GM12878 (cell line): Measurements from ENCODE around the gene SOD2. TPM values are rescaled to one million over a fixed set of nuclear protein-coding genes. Genes with fewer than 3 reads are reported as not detected.

Experiments used
- ATF2 ChIP-seq: IDR thresholded peaks from 2 replicates; pipeline ENCODE4 v1.6.1; 2012; ENCODE audit warnings: low read length, inconsistent platforms
- CUX1 ChIP-seq: IDR thresholded peaks from 2 replicates; pipeline ENCODE4 v1.6.1; 2012; ENCODE audit warnings: improper control_type of control experiment, low read depth, low read length; ENCODE audit not compliant: insufficient replicate concordance
- E4F1 ChIP-seq: fragments of 450-650 bp; IDR thresholded peaks from 2 replicates; pipeline ENCODE4 v1.6.1; 2018; ENCODE audit warnings: borderline replicate concordance, mild to moderate bottlenecking; ENCODE audit not compliant: partially characterized antibody
- ETV6 ChIP-seq, 2 experiments: fragments of 450-650 bp in 1 of 2; IDR thresholded peaks in 1 of 2; conservative IDR thresholded peaks in 1 of 2; 2 replicates each; pipeline ENCODE4 v1.6.1; 2014; ENCODE audit warnings: antibody characterized with exemption in 1 of 2, borderline replicate concordance in 1 of 2, low read depth in 1 of 2, mild to moderate bottlenecking in 1 of 2, moderate library complexity in 1 of 2
- IKZF1 ChIP-seq: fragments of 450-650 bp; conservative IDR thresholded peaks from 2 replicates; pipeline ENCODE4 v1.6.1; 2017; ENCODE audit warnings: antibody characterized with exemption, mild to moderate bottlenecking
- IRF5 ChIP-seq: fragments of 450-650 bp; IDR thresholded peaks from 2 replicates; pipeline ENCODE4 v1.6.1; 2017; ENCODE audit warnings: borderline replicate concordance
- SPI1 ChIP-seq: IDR thresholded peaks from 2 replicates; pipeline ENCODE4 v1.6.1; 2011; ENCODE audit warnings: low read depth, mild to moderate bottlenecking, low read length, moderate library complexity, borderline replicate concordance; ENCODE audit not compliant: insufficient read depth
- STAT1 ChIP-seq: fragments of 450-650 bp; conservative IDR thresholded peaks from 2 replicates; pipeline ENCODE4 v1.6.1; 2014; ENCODE audit warnings: antibody characterized with exemption, mild to moderate bottlenecking
- YBX1 ChIP-seq: fragments of 450-650 bp; IDR thresholded peaks from 2 replicates; pipeline ENCODE4 v1.6.1; 2016; ENCODE audit warnings: antibody characterized with exemption
- ZBED1 ChIP-seq: IDR thresholded peaks from 2 replicates; pipeline ENCODE4 v1.6.1; 2016; ENCODE audit warnings: borderline replicate concordance
- ZNF24 ChIP-seq: fragments of 450-650 bp; IDR thresholded peaks from 2 replicates; pipeline ENCODE4 v1.6.1; 2017; ENCODE audit warnings: antibody characterized with exemption, mild to moderate bottlenecking
- ZNF687 ChIP-seq: fragments of 450-650 bp; IDR thresholded peaks from 2 replicates; pipeline ENCODE4 v1.6.1; 2017; ENCODE audit warnings: mild to moderate bottlenecking, moderate library complexity
- ZZZ3 ChIP-seq: IDR thresholded peaks from 2 replicates; pipeline ENCODE4 v1.6.1; 2011; ENCODE audit warnings: low read depth; ENCODE audit not compliant: control insufficient read depth, insufficient read length
- polyA plus RNA-seq, 11 experiments: library from polyadenylated mRNA; depleted of rRNA in 4 of 11; unstranded in 6 of 11; stranded (reverse) in 5 of 11; fragments of >200 nt; fragmentation: Nextera tagmentation in 4 of 11; fragmentation: Illumina TruSeq in 1 of 11; extraction: Ambion mirVana in 4 of 11; extraction: Trizol in 1 of 11; gene quantifications; 1 replicate in 1 of 11; 2 replicates in 10 of 11; pipeline versions ENCODE4 v1.2.1 to v1.2.3, GENCODE V29; 2011 to 2016; ENCODE audit warnings: inconsistent platforms in 2 of 11, missing spikeins in 2 of 11, low read depth in 1 of 11
- total RNA-seq, 4 experiments: library from RNA; depleted of rRNA in 3 of 4; stranded (reverse); fragments of >200 nt in 3 of 4; fragmentation: Illumina TruSeq in 1 of 4; extraction: Trizol in 1 of 4; gene quantifications; 2 replicates each; pipeline versions ENCODE4 v1.2.1 to v1.2.3, GENCODE V29; 2013 to 2021

SOD2 gene
- total and polyA plus RNA-seq, 10 of the 15 experiments (the other 5 are each of a cell fraction or from before 2014, with no cell fraction given) = 12.1 to 55.8 (median 39.1) TPM

- no peak for TF ChIP-seq IRF5
- no peak for TF ChIP-seq ATF2
- TF ChIP-seq YBX1 = no peak
- no peak for TF ChIP-seq SPI1
- no peak for TF ChIP-seq E4F1
- TF ChIP-seq ETV6 (conservative IDR thresholded peaks at IDR 0.05 in 1 of 2, IDR thresholded peaks at IDR 0.05 in 1 of 2; ENCODE audit: borderline replicate concordance in 1 of 2, low read depth in 1 of 2) = no peak
- no peak for TF ChIP-seq IKZF1
- TF ChIP-seq ZNF687 = 0 out of 2 replicates have a peak, but pooled peaks have one; percentile 37
- TF ChIP-seq ZBED1 = no peak
- no peak for TF ChIP-seq CUX1
- peak; percentile 62; the same call in 1 of the 2 replicates for TF ChIP-seq ZNF24
- peak; percentile 45; the same call in 1 of the 2 replicates for TF ChIP-seq STAT1
- no peak for TF ChIP-seq ZZZ3
Measured at GRCh38 chr6:159693128-159693893, at the start of gene SOD2 (continued).
